HEK293 (cell line): ENCODE results near the gene SYNGR4.
A peak's percentile ranks its signal among the peaks of the same experiment; 100 is the strongest.

Source experiments
- CTCF ChIA-PET: fragments of 350-600 bp; formaldehyde crosslinking; extraction: SDS; loops from one replicate; lab custom pipeline; 2021; ENCODE audit warnings: antibody characterized with exemption; lab: Yijun Ruan, JAX
- POLR2A ChIA-PET: fragments of 300-600 bp; formaldehyde crosslinking; extraction: SDS; loops from one replicate; lab custom pipeline; 2020; ENCODE audit warnings: antibody characterized with exemption, inconsistent platforms; lab: Yijun Ruan, JAX
- H3K27ac ChIP-seq: fragments of 200-500 bp; sonication (Bioruptor generic); 2 replicates; pipeline ENCODE4 v1.5.1; 2014; ENCODE audit warnings: low read depth, low read length, control low read depth, inconsistent platforms; ENCODE audit errors: extremely low read depth
- H3K36me3 ChIP-seq, 2 experiments: fragments of 200-500 bp in 1 of 2; sonication (Bioruptor generic) in 1 of 2; 1 replicate in 1 of 2; 2 replicates in 1 of 2; pipeline ENCODE4 v1.5.1; 2014 to 2017; ENCODE audit warnings: inconsistent platforms in 2 of 2, low read length in 2 of 2; ENCODE audit not compliant: control insufficient read depth in 2 of 2, insufficient read depth in 1 of 2
- H3K4me1 ChIP-seq: fragments of 200-500 bp; sonication (Bioruptor generic); 2 replicates; pipeline ENCODE4 v1.5.1; 2014; ENCODE audit warnings: mild to moderate bottlenecking, low read length, inconsistent platforms; ENCODE audit not compliant: control insufficient read depth, insufficient read depth
- H3K4me3 ChIP-seq: 2 replicates; pipeline ENCODE4 v1.5.1; 2011; ENCODE audit warnings: low read depth, mild to moderate bottlenecking, control low read depth, low read length, moderate library complexity
- H3K9me3 ChIP-seq: fragments of 200-500 bp; sonication (Bioruptor generic); 2 replicates; pipeline ENCODE4 v1.5.1; 2014; ENCODE audit warnings: low read depth, low read length, inconsistent platforms; ENCODE audit not compliant: control insufficient read depth, insufficient read depth
- EGR2 ChIP-seq: fragments of 450-650 bp; formaldehyde crosslinking; IDR thresholded peaks from 2 replicates; pipeline ENCODE4 v1.5.1; 2016; ENCODE audit warnings: low read depth, missing biosample characterization, missing genetic modification characterization
- KLF16 ChIP-seq: fragments of 450-650 bp; formaldehyde crosslinking; IDR thresholded peaks from 2 replicates; pipeline ENCODE4 v1.5.1; 2017; ENCODE audit warnings: missing biosample characterization, missing genetic modification characterization
- MYNN ChIP-seq: fragments of 450-650 bp; formaldehyde crosslinking; IDR thresholded peaks from 2 replicates; pipeline ENCODE4 v1.5.1; 2016; ENCODE audit warnings: missing biosample characterization, missing genetic modification characterization, borderline replicate concordance
- PRDM1 ChIP-seq: fragments of 450-650 bp; formaldehyde crosslinking; IDR thresholded peaks from 2 replicates; pipeline ENCODE4; 2016; ENCODE audit warnings: missing biosample characterization, missing genetic modification characterization
- SCRT2 ChIP-seq: fragments of 450-650 bp; formaldehyde crosslinking; IDR thresholded peaks from 2 replicates; pipeline ENCODE4 v1.5.1; 2016; ENCODE audit warnings: missing biosample characterization, missing genetic modification characterization
- WT1 ChIP-seq: fragments of 450-650 bp; formaldehyde crosslinking; IDR thresholded peaks from 2 replicates; pipeline ENCODE4 v1.5.1; 2016; ENCODE audit warnings: missing biosample characterization, missing genetic modification characterization
- YY1 ChIP-seq: fragments of 450-650 bp; formaldehyde crosslinking; IDR thresholded peaks from 2 replicates; pipeline ENCODE4 v1.5.1; 2018; ENCODE audit warnings: missing biosample characterization, missing genetic modification characterization
- ZBTB1 ChIP-seq: fragments of 450-650 bp; formaldehyde crosslinking; IDR thresholded peaks from 2 replicates; pipeline ENCODE4 v1.5.1; 2016; ENCODE audit warnings: missing biosample characterization, missing genetic modification characterization
- ZNF10 ChIP-seq: fragments of 450-650 bp; formaldehyde crosslinking; IDR thresholded peaks from 2 replicates; pipeline ENCODE4 v1.5.1; 2017; ENCODE audit warnings: missing biosample characterization, missing genetic modification characterization
- ZNF138 ChIP-seq: fragments of 450-650 bp; formaldehyde crosslinking; IDR thresholded peaks from 2 replicates; pipeline ENCODE4 v1.5.1; 2016; ENCODE audit warnings: missing biosample characterization, missing genetic modification characterization, borderline replicate concordance
- ZNF155 ChIP-seq: fragments of 450-650 bp; formaldehyde crosslinking; IDR thresholded peaks from 2 replicates; pipeline ENCODE4 v1.5.1; 2016; ENCODE audit warnings: missing biosample characterization, missing genetic modification characterization
- ZNF24 ChIP-seq: fragments of 450-650 bp; formaldehyde crosslinking; IDR thresholded peaks from 2 replicates; pipeline ENCODE4 v1.5.1; 2016; ENCODE audit warnings: missing biosample characterization, missing genetic modification characterization
- ZNF350 ChIP-seq: fragments of 450-650 bp; formaldehyde crosslinking; IDR thresholded peaks from 2 replicates; pipeline ENCODE4 v1.5.0; 2017; ENCODE audit warnings: missing biosample characterization, mild to moderate bottlenecking, missing genetic modification characterization
- ZNF416 ChIP-seq: fragments of 450-650 bp; formaldehyde crosslinking; IDR thresholded peaks from 2 replicates; pipeline ENCODE4 v1.5.1; 2016; ENCODE audit warnings: missing biosample characterization, missing genetic modification characterization
- ZNF626 ChIP-seq: fragments of 450-650 bp; sonication (Bioruptor Pico); formaldehyde crosslinking; IDR thresholded peaks from 2 replicates; pipeline ENCODE4 v1.5.1; 2018; ENCODE audit warnings: missing biosample characterization, missing genetic modification characterization, inconsistent platforms
- ZNF654 ChIP-seq: fragments of 450-650 bp; formaldehyde crosslinking; IDR thresholded peaks from 2 replicates; pipeline ENCODE4 v1.5.1; 2016; ENCODE audit warnings: low read depth, missing biosample characterization, missing genetic modification characterization
- ZNF660 ChIP-seq: fragments of 450-650 bp; IDR thresholded peaks from 2 replicates; pipeline ENCODE4 v1.5.1; 2018; ENCODE audit warnings: missing biosample characterization, mild to moderate bottlenecking, missing genetic modification characterization
- ZNF664 ChIP-seq: fragments of 450-650 bp; formaldehyde crosslinking; IDR thresholded peaks from 2 replicates; pipeline ENCODE4 v1.5.1; 2016; ENCODE audit warnings: missing biosample characterization, missing genetic modification characterization
- ZNF843 ChIP-seq: fragments of 450-650 bp; formaldehyde crosslinking; IDR thresholded peaks from 2 replicates; pipeline ENCODE4 v1.5.1; 2016; ENCODE audit warnings: missing biosample characterization, missing genetic modification characterization
- ZXDB ChIP-seq: fragments of 450-650 bp; formaldehyde crosslinking; IDR thresholded peaks from 2 replicates; pipeline ENCODE4 v1.5.1; 2016; ENCODE audit warnings: missing biosample characterization, missing genetic modification characterization
- TF ChIP-seq, protein P1 (sequence below): fragments of 450-650 bp; formaldehyde crosslinking; IDR thresholded peaks from 2 replicates; pipeline ENCODE4 v1.5.1; 2016; ENCODE audit warnings: missing biosample characterization, missing genetic modification characterization
- TF ChIP-seq, protein P2 (sequence below): fragments of 450-650 bp; IDR thresholded peaks from 2 replicates; pipeline ENCODE4 v1.5.1; 2018; ENCODE audit warnings: missing biosample characterization, mild to moderate bottlenecking, missing genetic modification characterization
- TF ChIP-seq, protein P3 (sequence below): fragments of 450-650 bp; formaldehyde crosslinking; IDR thresholded peaks from 2 replicates; pipeline ENCODE4 v1.5.1; 2017; ENCODE audit warnings: missing biosample characterization, mild to moderate bottlenecking, missing genetic modification characterization, moderate library complexity
- TF ChIP-seq, protein P4 (sequence below): fragments of 450-650 bp; formaldehyde crosslinking; IDR thresholded peaks from 2 replicates; pipeline ENCODE4 v1.5.1; 2016; ENCODE audit warnings: missing biosample characterization, missing genetic modification characterization, borderline replicate concordance
- TF ChIP-seq, protein P5 (sequence below): fragments of 450-650 bp; formaldehyde crosslinking; IDR thresholded peaks from 2 replicates; pipeline ENCODE4 v1.5.1; 2017; ENCODE audit warnings: missing biosample characterization, missing genetic modification characterization

Gene SYNGR4

DNA sequence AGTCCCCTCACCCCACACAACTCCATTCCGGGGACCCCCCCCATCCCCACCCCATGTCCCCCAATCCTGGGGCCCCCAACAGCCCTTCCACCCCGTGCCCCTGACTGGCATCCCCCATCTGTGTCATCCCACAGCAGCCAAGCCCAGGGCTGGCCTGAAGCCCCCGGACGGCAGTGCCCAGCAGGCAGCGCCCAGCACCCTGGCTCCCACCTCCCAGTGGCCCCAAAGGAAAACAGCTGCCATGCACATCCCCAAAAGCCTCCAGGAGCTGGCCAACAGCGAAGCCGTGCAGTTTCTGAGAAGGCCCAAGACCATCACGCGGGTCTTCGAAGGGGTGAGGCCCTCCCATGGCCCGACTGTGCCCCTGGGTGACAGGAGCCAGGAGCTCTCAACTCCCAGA is 1.4 kb downstream of the SYNGR4 start:
- H3K9me3 ChIP-seq, result no peaks in the 10 kb centered on the region
- ChIA-PET POLR2A (no interaction called here), CTCF (interaction anchor here (1.0 to 3.3 kb wide), 2 partner anchors 26 kb away, joined by 4 to 28 read pairs; partner anchors contain the start of gene KDELR1)
- H3K4me3 ChIP-seq, result no peak overlapping the region
- no peak overlapping the region for H3K27ac ChIP-seq
- TF ChIP-seq ZNF10 (tag by site-specific recombination) (no peak), WT1 (tag by site-specific recombination) (no peak), ZNF155 (no peak), ZXDB (tag by site-specific recombination) (no peak), ZNF660 (tag by site-specific recombination) (no peak)
- TF ChIP-seq, protein P1, sequence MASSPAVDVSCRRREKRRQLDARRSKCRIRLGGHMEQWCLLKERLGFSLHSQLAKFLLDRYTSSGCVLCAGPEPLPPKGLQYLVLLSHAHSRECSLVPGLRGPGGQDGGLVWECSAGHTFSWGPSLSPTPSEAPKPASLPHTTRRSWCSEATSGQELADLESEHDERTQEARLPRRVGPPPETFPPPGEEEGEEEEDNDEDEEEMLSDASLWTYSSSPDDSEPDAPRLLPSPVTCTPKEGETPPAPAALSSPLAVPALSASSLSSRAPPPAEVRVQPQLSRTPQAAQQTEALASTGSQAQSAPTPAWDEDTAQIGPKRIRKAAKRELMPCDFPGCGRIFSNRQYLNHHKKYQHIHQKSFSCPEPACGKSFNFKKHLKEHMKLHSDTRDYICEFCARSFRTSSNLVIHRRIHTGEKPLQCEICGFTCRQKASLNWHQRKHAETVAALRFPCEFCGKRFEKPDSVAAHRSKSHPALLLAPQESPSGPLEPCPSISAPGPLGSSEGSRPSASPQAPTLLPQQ (tag by site-specific recombination), result no peak
- TF ChIP-seq, protein P2, sequence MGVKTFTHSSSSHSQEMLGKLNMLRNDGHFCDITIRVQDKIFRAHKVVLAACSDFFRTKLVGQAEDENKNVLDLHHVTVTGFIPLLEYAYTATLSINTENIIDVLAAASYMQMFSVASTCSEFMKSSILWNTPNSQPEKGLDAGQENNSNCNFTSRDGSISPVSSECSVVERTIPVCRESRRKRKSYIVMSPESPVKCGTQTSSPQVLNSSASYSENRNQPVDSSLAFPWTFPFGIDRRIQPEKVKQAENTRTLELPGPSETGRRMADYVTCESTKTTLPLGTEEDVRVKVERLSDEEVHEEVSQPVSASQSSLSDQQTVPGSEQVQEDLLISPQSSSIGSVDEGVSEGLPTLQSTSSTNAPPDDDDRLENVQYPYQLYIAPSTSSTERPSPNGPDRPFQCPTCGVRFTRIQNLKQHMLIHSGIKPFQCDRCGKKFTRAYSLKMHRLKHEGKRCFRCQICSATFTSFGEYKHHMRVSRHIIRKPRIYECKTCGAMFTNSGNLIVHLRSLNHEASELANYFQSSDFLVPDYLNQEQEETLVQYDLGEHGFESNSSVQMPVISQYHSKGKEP (tag by site-specific recombination), result no peak
- TF ChIP-seq, protein P3, sequence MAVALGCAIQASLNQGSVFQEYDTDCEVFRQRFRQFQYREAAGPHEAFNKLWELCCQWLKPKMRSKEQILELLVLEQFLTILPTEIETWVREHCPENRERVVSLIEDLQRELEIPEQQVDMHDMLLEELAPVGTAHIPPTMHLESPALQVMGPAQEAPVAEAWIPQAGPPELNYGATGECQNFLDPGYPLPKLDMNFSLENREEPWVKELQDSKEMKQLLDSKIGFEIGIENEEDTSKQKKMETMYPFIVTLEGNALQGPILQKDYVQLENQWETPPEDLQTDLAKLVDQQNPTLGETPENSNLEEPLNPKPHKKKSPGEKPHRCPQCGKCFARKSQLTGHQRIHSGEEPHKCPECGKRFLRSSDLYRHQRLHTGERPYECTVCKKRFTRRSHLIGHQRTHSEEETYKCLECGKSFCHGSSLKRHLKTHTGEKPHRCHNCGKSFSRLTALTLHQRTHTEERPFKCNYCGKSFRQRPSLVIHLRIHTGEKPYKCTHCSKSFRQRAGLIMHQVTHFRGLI (tag by site-specific recombination), result no peak
- peaks cover 2 to 4% of the 10 kb centered on the region in 2 experiments; a peak in 2 of 3 replicates for H3K36me3 ChIP-seq
- peaks cover 4% of the 10 kb centered on the region; the same call in 1 of the 2 replicates for H3K4me1 ChIP-seq

DNA sequence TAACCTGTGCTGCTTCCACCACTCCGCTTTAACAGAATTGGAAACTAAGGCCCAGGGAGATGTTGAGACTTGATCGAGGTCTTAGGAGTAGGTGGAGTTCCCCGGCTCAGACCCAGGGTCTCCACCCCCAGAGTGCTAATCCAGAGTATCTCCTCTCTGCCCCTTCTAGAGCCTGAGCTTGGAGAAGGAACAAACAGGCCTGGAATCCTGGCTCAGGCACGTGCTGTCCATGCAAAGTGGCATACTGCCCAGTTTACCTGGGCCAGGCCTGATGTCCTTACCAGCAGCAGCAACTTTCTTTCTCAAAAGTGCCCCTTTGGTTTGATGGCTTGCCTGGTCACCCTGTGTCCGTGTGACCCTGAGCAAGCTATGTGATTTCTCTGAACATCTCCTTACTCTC is 3.7 kb downstream of the SYNGR4 start:
- Histone ChIP-seq H3K4me1 (peaks cover 8% of the 10 kb centered on the region), H3K4me3 (no peak overlapping the region), H3K27ac (peak overlapping the region; percentile 17; the same call in 1 of the 2 replicates), H3K36me3 (no peaks in the 10 kb centered on the region; a peak in 1 of 3 replicates), H3K9me3 (no peaks in the 10 kb centered on the region)
- CTCF ChIA-PET, result no interaction called here
- POLR2A ChIA-PET, result no interaction called here
- TF ChIP-seq ZNF654 (tag by site-specific recombination) (no peak), ZBTB1 (tag by site-specific recombination) (no peak), ZNF24 (tag by site-specific recombination) (no peak), ZNF664 (tag by site-specific recombination) (no peak), ZNF843 (no peak), ZNF416 (tag by site-specific recombination) (no peak), ZNF626 (no peak), YY1 (tag by site-specific recombination) (no peak), ZNF660 (tag by site-specific recombination) (no peak), MYNN (tag by site-specific recombination) (no peak), ZNF350 (tag by site-specific recombination) (no peak), SCRT2 (no peak), ZNF138 (tag by site-specific recombination) (no peak), PRDM1 (no peak), KLF16 (tag by site-specific recombination) (no peak), EGR2 (tag by site-specific recombination) (no peak)
- TF ChIP-seq, protein P4, sequence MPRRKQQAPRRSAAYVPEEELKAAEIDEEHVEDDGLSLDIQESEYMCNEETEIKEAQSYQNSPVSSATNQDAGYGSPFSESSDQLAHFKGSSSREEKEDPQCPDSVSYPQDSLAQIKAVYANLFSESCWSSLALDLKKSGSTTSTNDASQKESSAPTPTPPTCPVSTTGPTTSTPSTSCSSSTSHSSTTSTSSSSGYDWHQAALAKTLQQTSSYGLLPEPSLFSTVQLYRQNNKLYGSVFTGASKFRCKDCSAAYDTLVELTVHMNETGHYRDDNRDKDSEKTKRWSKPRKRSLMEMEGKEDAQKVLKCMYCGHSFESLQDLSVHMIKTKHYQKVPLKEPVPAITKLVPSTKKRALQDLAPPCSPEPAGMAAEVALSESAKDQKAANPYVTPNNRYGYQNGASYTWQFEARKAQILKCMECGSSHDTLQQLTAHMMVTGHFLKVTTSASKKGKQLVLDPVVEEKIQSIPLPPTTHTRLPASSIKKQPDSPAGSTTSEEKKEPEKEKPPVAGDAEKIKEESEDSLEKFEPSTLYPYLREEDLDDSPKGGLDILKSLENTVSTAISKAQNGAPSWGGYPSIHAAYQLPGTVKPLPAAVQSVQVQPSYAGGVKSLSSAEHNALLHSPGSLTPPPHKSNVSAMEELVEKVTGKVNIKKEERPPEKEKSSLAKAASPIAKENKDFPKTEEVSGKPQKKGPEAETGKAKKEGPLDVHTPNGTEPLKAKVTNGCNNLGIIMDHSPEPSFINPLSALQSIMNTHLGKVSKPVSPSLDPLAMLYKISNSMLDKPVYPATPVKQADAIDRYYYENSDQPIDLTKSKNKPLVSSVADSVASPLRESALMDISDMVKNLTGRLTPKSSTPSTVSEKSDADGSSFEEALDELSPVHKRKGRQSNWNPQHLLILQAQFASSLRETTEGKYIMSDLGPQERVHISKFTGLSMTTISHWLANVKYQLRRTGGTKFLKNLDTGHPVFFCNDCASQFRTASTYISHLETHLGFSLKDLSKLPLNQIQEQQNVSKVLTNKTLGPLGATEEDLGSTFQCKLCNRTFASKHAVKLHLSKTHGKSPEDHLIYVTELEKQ (tag by site-specific recombination), result no peak
- TF ChIP-seq, protein P5, sequence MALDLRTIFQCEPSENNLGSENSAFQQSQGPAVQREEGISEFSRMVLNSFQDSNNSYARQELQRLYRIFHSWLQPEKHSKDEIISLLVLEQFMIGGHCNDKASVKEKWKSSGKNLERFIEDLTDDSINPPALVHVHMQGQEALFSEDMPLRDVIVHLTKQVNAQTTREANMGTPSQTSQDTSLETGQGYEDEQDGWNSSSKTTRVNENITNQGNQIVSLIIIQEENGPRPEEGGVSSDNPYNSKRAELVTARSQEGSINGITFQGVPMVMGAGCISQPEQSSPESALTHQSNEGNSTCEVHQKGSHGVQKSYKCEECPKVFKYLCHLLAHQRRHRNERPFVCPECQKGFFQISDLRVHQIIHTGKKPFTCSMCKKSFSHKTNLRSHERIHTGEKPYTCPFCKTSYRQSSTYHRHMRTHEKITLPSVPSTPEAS (tag by site-specific recombination), result no peak
